Spleen (tissue), 11 donors: Measurements from ENCODE around the gene SHH. TPM values are rescaled to one million over a fixed set of nuclear protein-coding genes. Genes with fewer than 3 reads are reported as not detected.

ENCODE experiments used
- DNase-seq: peaks from one replicate; pipeline ENCODE4 v3.0.0-alpha.2; 2020
- H3K27ac ChIP-seq, 8 donors: fragments of 200-600 bp; sonication (generic) in 7 of 8; 1 replicate in 4 of 8; 2 replicates in 4 of 8; pipeline versions ENCODE4 v1.5.0 to v1.8.0; 2016 to 2021; ENCODE audit warnings: inconsistent platforms in 4 of 8, mild to moderate bottlenecking in 4 of 8, moderate library complexity in 1 of 8
- H3K27me3 ChIP-seq, 7 donors: fragments of 200-600 bp; sonication (generic) in 6 of 7; replicated peaks in 1 of 7; 1 replicate in 4 of 7; 2 replicates in 3 of 7; pipeline versions ENCODE4 v1.5.0 to v1.8.0; 2016 to 2021; ENCODE audit warnings: inconsistent platforms in 3 of 7, mild to moderate bottlenecking in 1 of 7
- H3K36me3 ChIP-seq, 6 donors: fragments of 200-600 bp; sonication (generic) in 5 of 6; 1 replicate in 4 of 6; 2 replicates in 2 of 6; pipeline versions ENCODE4 v1.5.0 to v1.8.0; 2016 to 2021; ENCODE audit warnings: inconsistent platforms in 2 of 6
- H3K4me1 ChIP-seq, 6 donors: fragments of 200-600 bp; sonication (generic) in 5 of 6; 1 replicate in 3 of 6; 2 replicates in 3 of 6; pipeline versions ENCODE4 v1.5.0 to v1.8.0; 2016 to 2021; ENCODE audit warnings: inconsistent platforms in 3 of 6
- H3K4me3 ChIP-seq, 8 donors: fragments of 200-600 bp; sonication (generic) in 7 of 8; 1 replicate in 4 of 8; 2 replicates in 4 of 8; pipeline versions ENCODE4 v1.5.0 to v1.8.0; 2016 to 2021; ENCODE audit warnings: inconsistent platforms in 4 of 8, mild to moderate bottlenecking in 4 of 8, moderate library complexity in 2 of 8
- H3K9me3 ChIP-seq, 8 donors: fragments of 200-600 bp; sonication (generic) in 7 of 8; 1 replicate in 4 of 8; 2 replicates in 4 of 8; pipeline versions ENCODE4 v1.5.0 to v1.8.0; 2016 to 2021; ENCODE audit warnings: inconsistent platforms in 4 of 8
- POLR2A ChIP-seq, 3 donors: fragments of 450-650 bp; IDR thresholded peaks; one replicate each; pipeline ENCODE4 v1.5.1; 2017; ENCODE audit warnings: antibody characterized with exemption in 3 of 3, mild to moderate bottlenecking in 1 of 3
- POLR2AphosphoS5 ChIP-seq, 3 donors: sonication (generic); formaldehyde crosslinking; IDR thresholded peaks; one replicate each; pipeline ENCODE4 v1.5.1; 2017; ENCODE audit warnings: antibody characterized with exemption in 3 of 3
- WGBS, 5 donors: extraction: QIAGEN DNeasy Blood & Tissue Kit in 3 of 5; methylation state at CpG; one replicate each; pipeline versions ENCODE4 v1.1.5 to v1.1.7; 2013 to 2018; 5-methylcytosine and 5-hydroxymethylcytosine counted together
- intact Hi-C: fragments of 100-400 bp; cut with DNase I; formaldehyde crosslinking; loops from one replicate; pipeline ENCODE4 v1.15.0; 2023; ENCODE audit warnings: low total_unique reads
- polyA plus RNA-seq, 3 donors: library from polyadenylated mRNA; stranded (reverse); fragments of 200-250 nt; gene quantifications; one replicate each; pipeline ENCODE4 v1.2.1, GENCODE V29; 2013
- total RNA-seq, 7 donors: library from RNA; depleted of rRNA in 3 of 7; stranded (reverse); fragments of >200 nt in 3 of 7; fragmentation: NEBNext Ultra II Directional in 4 of 7; extraction: Animal tissue kit (Norgen Biotek cat#: 25700) in 4 of 7; gene quantifications; one replicate each; pipeline versions ENCODE4 v1.1.0 to v1.2.1, GENCODE V29; 2016 to 2021
- TF ChIP-seq, protein P1 (sequence below), 11 experiments: fragments of 200-600 bp in 7 of 11; fragments of 450-650 bp in 4 of 11; sonication (generic) in 4 of 11; IDR thresholded peaks in 8 of 11; conservative IDR thresholded peaks in 3 of 11; 1 replicate in 7 of 11; 2 replicates in 4 of 11; pipeline versions ENCODE4 v1.4.0 to v1.8.0; 2016 to 2021; ENCODE audit warnings: antibody characterized with exemption in 11 of 11, inconsistent platforms in 4 of 11, mild to moderate bottlenecking in 1 of 11
- donor health status: healthy with polysubstance abuse.
- donor health status: DM: no; HTN: no; CAD: no; lungs with moderate emphysema.
- donor health status: DM: no; HTN: no; CAD: no.
- donor health status: Bipolar disorder and iron deficiency.
- donor health status: healthy.
- donor health status: DM: no; HTN: no; CAD: no.
- donor health status: DM: yes; HTN: yes; CAD: no.

Gene SHH
- total and polyA plus RNA-seq, 10 donors: not detected

DNA sequence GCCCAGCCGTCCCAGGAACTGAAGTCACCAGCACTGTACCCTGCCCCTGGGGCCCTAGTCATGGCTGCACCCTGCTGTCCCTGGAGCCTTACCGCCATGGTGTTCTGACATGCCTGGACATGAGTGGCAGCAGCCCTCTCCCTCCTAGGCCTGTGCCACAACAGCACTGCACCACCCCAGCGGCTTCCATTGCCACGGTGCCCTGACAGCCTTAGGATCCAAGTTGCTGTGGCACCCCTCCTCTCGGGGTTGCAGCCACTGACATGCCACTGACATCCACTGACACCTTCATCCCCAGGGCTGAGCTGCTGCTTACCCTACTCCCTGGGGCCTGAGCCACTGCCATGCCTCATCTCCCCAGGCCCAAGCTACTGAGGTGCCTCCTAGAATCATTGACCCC, 39.6 kb upstream of the SHH start:
- H3K27ac ChIP-seq: no peak overlapping the region
- H3K27me3 ChIP-seq: peaks cover 0 to 54% (median 0%) of the 10 kb centered on the region in 7 donors
- no peaks in the 10 kb centered on the region for H3K36me3 ChIP-seq
- TF ChIP-seq POLR2AphosphoS5 (IDR thresholded peaks at IDR 0.05) (no peak), POLR2A (IDR thresholded peaks at IDR 0.05) (no peak)
- TF ChIP-seq, protein P1, sequence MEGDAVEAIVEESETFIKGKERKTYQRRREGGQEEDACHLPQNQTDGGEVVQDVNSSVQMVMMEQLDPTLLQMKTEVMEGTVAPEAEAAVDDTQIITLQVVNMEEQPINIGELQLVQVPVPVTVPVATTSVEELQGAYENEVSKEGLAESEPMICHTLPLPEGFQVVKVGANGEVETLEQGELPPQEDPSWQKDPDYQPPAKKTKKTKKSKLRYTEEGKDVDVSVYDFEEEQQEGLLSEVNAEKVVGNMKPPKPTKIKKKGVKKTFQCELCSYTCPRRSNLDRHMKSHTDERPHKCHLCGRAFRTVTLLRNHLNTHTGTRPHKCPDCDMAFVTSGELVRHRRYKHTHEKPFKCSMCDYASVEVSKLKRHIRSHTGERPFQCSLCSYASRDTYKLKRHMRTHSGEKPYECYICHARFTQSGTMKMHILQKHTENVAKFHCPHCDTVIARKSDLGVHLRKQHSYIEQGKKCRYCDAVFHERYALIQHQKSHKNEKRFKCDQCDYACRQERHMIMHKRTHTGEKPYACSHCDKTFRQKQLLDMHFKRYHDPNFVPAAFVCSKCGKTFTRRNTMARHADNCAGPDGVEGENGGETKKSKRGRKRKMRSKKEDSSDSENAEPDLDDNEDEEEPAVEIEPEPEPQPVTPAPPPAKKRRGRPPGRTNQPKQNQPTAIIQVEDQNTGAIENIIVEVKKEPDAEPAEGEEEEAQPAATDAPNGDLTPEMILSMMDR (IDR thresholded peaks at IDR 0.05 in 8 of 11, conservative IDR thresholded peaks at IDR 0.05 in 3 of 11): no peak
- H3K9me3 ChIP-seq: peaks cover 0 to 19% (median 9%) of the 10 kb centered on the region in 8 donors
- no peak overlapping the region for H3K4me3 ChIP-seq
- intact Hi-C loops: no loop called here
- no peaks in the 10 kb centered on the region for H3K4me1 ChIP-seq
- no peak for DNase-seq
- 82 to 91% (median 85%) methylated on average over 4 to 5 of the region's 5 CpGs for WGBS, 5 donors

DNA sequence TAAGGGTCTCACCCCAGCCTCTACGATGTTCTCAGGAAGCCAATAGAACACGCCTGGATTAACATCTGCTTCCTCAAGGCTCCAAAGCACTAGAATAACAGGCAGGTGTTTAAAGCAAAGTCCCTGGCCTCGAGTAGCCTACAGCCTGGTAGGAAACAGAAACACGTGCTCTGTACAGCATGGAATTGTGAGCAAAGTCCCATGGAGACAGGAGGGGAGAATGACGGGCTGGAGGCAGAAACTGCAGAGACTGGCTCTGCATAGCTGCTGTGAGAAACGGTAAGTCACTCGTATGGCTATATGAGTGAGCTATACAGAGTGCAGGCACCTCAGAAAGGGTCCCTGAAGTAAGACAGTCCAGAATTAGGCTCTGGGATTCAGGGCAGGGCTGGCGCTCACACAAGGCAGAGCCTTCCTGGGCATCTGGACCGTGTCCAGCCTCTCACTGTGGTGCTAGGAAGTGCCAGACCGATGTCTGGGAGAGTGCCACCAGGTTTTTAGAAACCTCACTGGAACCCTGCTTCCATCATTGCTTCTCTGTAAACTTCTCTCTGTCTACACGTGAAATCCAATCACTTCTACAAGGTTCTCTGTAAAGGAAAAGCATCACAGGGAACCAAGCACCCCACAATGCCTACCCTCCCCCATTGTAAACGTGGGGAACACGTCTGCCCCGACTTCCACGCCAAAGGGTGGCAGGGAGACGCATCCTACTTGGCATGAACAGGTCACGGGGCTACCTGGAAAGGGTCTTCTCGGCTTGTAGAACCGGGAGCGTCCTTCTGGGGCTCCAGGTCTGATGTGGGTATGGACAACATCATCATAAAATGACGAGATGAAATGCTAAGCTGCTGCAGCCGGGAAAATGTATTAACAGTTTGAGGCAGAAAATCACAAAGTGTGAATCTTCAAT, 38.8 kb upstream of the SHH start:
- WGBS, 5 donors: 68 to 76% (median 71%) methylated on average over 21 to 22 of the region's 22 CpGs
- TF ChIP-seq POLR2AphosphoS5 (IDR thresholded peaks at IDR 0.05) (no peak), POLR2A (IDR thresholded peaks at IDR 0.05) (no peak)
- TF ChIP-seq, protein P1 (IDR thresholded peaks at IDR 0.05 in 8 of 11, conservative IDR thresholded peaks at IDR 0.05 in 3 of 11): no peak
- DNase-seq: no peak
- Histone ChIP-seq H3K27ac (no peak overlapping the region), H3K9me3 (peaks cover 0 to 19% (median 9%) of the 10 kb centered on the region in 8 donors), H3K4me3 (no peak overlapping the region), H3K4me1 (no peaks in the 10 kb centered on the region), H3K36me3 (no peaks in the 10 kb centered on the region), H3K27me3 (peaks cover 0 to 47% (median 0%) of the 10 kb centered on the region in 7 donors)
- intact Hi-C loops: no loop called here

DNA sequence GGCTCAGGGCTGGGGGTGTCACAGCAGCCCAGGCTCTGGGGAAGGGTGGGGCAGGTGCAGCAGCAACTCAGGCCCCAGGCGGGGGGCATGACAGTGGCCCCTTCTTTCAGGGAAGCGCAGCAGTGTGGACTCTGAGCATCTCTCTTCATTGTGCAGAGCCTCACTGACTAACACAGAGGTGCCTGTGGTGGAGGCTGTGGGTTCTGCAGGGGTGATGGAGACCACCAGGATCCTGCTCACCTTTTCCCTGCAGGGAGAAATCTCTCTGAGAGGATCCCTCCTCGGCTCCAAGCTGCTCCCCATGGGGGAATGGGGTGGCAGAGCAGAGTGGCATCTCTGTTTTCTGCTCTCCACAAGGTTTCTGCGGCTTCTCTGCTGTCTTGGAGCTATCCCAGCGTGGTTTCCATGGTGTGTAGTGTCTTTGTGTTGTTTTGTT, 37.8 kb upstream of the SHH start:
- no peak overlapping the region for H3K27ac ChIP-seq
- TF ChIP-seq, protein P1 (IDR thresholded peaks at IDR 0.05 in 8 of 11, conservative IDR thresholded peaks at IDR 0.05 in 3 of 11): no peak
- TF ChIP-seq POLR2A (IDR thresholded peaks at IDR 0.05) (no peak), POLR2AphosphoS5 (IDR thresholded peaks at IDR 0.05) (no peak)
- no peaks in the 10 kb centered on the region for H3K36me3 ChIP-seq
- no peak overlapping the region for H3K4me3 ChIP-seq
- H3K27me3 ChIP-seq: peaks cover 0 to 49% (median 0%) of the 10 kb centered on the region in 7 donors
- intact Hi-C loops: no loop called here
- DNase-seq: no peak
- WGBS, 5 donors: 61 to 95% (median 75%) methylated on average over 2 to 5 of the region's 5 CpGs
- H3K4me1 ChIP-seq: no peaks in the 10 kb centered on the region
- H3K9me3 ChIP-seq: peaks cover 0 to 11% (median 5%) of the 10 kb centered on the region in 8 donors
